ENCODE results near the gene ACTN2.

The ACTN2 gene

DNA sequence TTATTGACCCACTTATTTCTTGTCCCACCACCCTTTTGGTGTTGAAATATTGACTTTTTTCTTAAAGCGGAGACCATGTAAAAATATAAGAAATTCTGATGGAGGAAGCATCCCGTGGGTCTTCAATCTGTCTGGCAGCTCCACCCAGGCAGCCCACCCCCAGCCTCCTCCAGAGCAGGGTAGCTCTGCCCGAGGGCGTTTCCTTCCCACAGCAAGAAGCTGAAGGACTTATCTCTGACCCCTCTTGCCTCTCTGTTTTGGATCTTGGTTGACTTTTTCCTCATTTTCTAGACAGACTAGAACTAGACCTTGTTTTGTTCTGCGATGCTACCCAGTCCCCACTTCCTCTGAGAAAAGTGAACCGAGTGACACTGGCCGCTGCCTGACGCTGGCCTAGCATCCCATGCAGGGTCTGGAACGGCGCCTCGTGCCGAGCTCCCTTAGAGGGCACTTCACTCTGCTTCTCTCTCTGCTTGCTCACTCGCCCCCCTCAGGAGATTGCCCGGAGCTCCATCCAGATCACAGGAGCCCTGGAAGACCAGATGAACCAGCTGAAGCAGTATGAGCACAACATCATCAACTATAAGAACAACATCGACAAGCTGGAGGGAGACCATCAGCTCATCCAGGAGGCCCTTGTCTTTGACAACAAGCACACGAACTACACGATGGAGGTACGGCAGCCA lies 68.4 kb downstream of the ACTN2 start:
- H3K36me3 ChIP-seq (ENCODE audit: insufficient read depth, low read length), result no peaks in the 10 kb centered on the region

DNA sequence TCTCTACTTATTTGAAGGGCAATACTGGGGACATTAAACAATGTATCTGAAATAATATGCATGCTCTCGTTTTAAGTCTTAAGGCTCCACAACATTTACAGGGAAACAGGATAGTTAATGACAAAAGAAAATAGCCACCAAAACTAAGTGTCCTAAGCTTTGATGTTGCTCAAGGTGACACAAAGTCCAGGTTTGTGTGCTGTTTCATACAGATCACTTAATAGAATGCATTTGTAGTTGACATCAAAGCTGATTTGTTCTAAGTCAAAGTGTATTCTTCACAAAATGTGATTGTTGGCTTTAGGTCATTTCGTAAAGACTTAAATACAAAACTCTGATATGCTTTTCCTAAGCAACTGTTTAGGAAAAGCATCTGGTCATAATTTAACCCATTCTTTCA lies 71.3 kb downstream of the ACTN2 start:
- no peaks in the 10 kb centered on the region for H3K27me3 ChIP-seq (ENCODE audit: insufficient read depth, low read length, poor library complexity)
- H4K20me1 ChIP-seq (ENCODE audit: insufficient read depth, low read length), result no peaks in the 10 kb centered on the region
- H3K9me3 ChIP-seq (ENCODE audit: insufficient read depth, low read length, severe bottlenecking), result no peaks in the 10 kb centered on the region
- no peak overlapping the region for H3K4me3 ChIP-seq (ENCODE audit: low read depth in 1 of 2, low read length in 2 of 2)
- no peak overlapping the region for H2AFZ ChIP-seq (ENCODE audit: low read depth, low read length)
- no peak overlapping the region for H3K9ac ChIP-seq (ENCODE audit: low read depth, low read length)
- ATAC-seq (ENCODE audit: insufficient read depth, low read depth) (no peak), DNase-seq (no peak)
- H3K4me1 ChIP-seq (ENCODE audit: insufficient read depth, low read length), result peaks cover 3% of the 10 kb centered on the region; the same call in 1 of the 2 replicates
- H3K27ac ChIP-seq (ENCODE audit: low read length), result no peak overlapping the region
- no peaks in the 10 kb centered on the region for H3K36me3 ChIP-seq (ENCODE audit: insufficient read depth, low read length)
- no peak overlapping the region for H3K4me2 ChIP-seq (ENCODE audit: insufficient read depth, low read length)
- no peaks in the 10 kb centered on the region for H3K79me2 ChIP-seq (ENCODE audit: insufficient read depth, low read length)
- no peak for TF ChIP-seq EZH2 (IDR thresholded peaks at IDR 0.05; ENCODE audit: borderline replicate concordance, low read depth, low read length, severe bottlenecking)
- TF ChIP-seq, protein P1, sequence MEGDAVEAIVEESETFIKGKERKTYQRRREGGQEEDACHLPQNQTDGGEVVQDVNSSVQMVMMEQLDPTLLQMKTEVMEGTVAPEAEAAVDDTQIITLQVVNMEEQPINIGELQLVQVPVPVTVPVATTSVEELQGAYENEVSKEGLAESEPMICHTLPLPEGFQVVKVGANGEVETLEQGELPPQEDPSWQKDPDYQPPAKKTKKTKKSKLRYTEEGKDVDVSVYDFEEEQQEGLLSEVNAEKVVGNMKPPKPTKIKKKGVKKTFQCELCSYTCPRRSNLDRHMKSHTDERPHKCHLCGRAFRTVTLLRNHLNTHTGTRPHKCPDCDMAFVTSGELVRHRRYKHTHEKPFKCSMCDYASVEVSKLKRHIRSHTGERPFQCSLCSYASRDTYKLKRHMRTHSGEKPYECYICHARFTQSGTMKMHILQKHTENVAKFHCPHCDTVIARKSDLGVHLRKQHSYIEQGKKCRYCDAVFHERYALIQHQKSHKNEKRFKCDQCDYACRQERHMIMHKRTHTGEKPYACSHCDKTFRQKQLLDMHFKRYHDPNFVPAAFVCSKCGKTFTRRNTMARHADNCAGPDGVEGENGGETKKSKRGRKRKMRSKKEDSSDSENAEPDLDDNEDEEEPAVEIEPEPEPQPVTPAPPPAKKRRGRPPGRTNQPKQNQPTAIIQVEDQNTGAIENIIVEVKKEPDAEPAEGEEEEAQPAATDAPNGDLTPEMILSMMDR (IDR thresholded peaks at IDR 0.05; ENCODE audit: borderline replicate concordance, extremely low read depth, low read length, poor library complexity, severe bottlenecking), result no peak

More for the DNA sequence above, 68.4 kb downstream of the ACTN2 start:
- Histone ChIP-seq H3K79me2 (ENCODE audit: insufficient read depth, low read length) (no peaks in the 10 kb centered on the region), H2AFZ (ENCODE audit: low read depth, low read length) (no peak overlapping the region), H3K9ac (ENCODE audit: low read depth, low read length) (no peak overlapping the region), H3K4me1 (ENCODE audit: insufficient read depth, low read length) (peaks cover 3% of the 10 kb centered on the region; the same call in 1 of the 2 replicates), H4K20me1 (ENCODE audit: insufficient read depth, low read length) (no peaks in the 10 kb centered on the region), H3K4me2 (ENCODE audit: insufficient read depth, low read length) (no peak overlapping the region), H3K4me3 (ENCODE audit: low read depth in 1 of 2, low read length in 2 of 2) (no peak overlapping the region), H3K27ac (ENCODE audit: low read length) (no peak overlapping the region), H3K27me3 (ENCODE audit: insufficient read depth, low read length, poor library complexity) (no peaks in the 10 kb centered on the region), H3K9me3 (ENCODE audit: insufficient read depth, low read length, severe bottlenecking) (no peaks in the 10 kb centered on the region)
- ATAC-seq (ENCODE audit: insufficient read depth, low read depth) (no peak), DNase-seq (no peak)
- TF ChIP-seq, protein P1 (IDR thresholded peaks at IDR 0.05; ENCODE audit: borderline replicate concordance, extremely low read depth, low read length, poor library complexity, severe bottlenecking), result no peak
- TF ChIP-seq EZH2 (IDR thresholded peaks at IDR 0.05; ENCODE audit: borderline replicate concordance, low read depth, low read length, severe bottlenecking), result no peak

GRCh38 chr1:236759252-236759859 lies 73.1 kb downstream of the ACTN2 start:
- Histone ChIP-seq H3K4me3 (ENCODE audit: low read depth in 1 of 2, low read length in 2 of 2) (peak overlapping the region in 1 of 2 experiments; percentile 20; a peak in 1 of 4 replicates), H3K9me3 (ENCODE audit: insufficient read depth, low read length, severe bottlenecking) (no peaks in the 10 kb centered on the region), H2AFZ (ENCODE audit: low read depth, low read length) (peak overlapping the region; percentile 65), H3K27me3 (ENCODE audit: insufficient read depth, low read length, poor library complexity) (no peaks in the 10 kb centered on the region), H3K4me2 (ENCODE audit: insufficient read depth, low read length) (peak overlapping the region; percentile 49; the same call in 1 of the 2 replicates), H3K4me1 (ENCODE audit: insufficient read depth, low read length) (peaks cover 3% of the 10 kb centered on the region; the same call in 1 of the 2 replicates), H3K36me3 (ENCODE audit: insufficient read depth, low read length) (no peaks in the 10 kb centered on the region), H3K9ac (ENCODE audit: low read depth, low read length) (no peak overlapping the region), H3K79me2 (ENCODE audit: insufficient read depth, low read length) (no peaks in the 10 kb centered on the region), H4K20me1 (ENCODE audit: insufficient read depth, low read length) (no peaks in the 10 kb centered on the region), H3K27ac (ENCODE audit: low read length) (no peak overlapping the region)
- DNase-seq (peak; percentile 20), ATAC-seq (ENCODE audit: insufficient read depth, low read depth) (peak; percentile 80)
- no peak for TF ChIP-seq EZH2 (IDR thresholded peaks at IDR 0.05; ENCODE audit: borderline replicate concordance, low read depth, low read length, severe bottlenecking)
- TF ChIP-seq, protein P1 (IDR thresholded peaks at IDR 0.05; ENCODE audit: borderline replicate concordance, extremely low read depth, low read length, poor library complexity, severe bottlenecking), result peak; percentile 79

Data from DND-41 (cell line).